Measurements from ENCODE around the gene USF3.
A peak's percentile ranks its signal among the peaks of the same experiment; 100 is the strongest.

USF3 gene

GRCh38 chr3:113607219-113607596, 89.2 kb downstream of the USF3 start:
- no peak overlapping the region for H3K4ac ChIP-seq (ENCODE audit: low read depth, low read length)
- no peaks in the 10 kb centered on the region for H3K27me3 ChIP-seq (ENCODE audit: insufficient read depth, low read length, poor library complexity)
- no peak overlapping the region for H3K23ac ChIP-seq (ENCODE audit: low read length)
- H3K36me3 ChIP-seq (ENCODE audit: control insufficient read depth, insufficient read depth, low read length): no peaks in the 10 kb centered on the region
- H3K18ac ChIP-seq (ENCODE audit: low read length): no peak overlapping the region
- DNase-seq: peak; percentile 26
- H3K4me3 ChIP-seq (ENCODE audit: low read length): no peak overlapping the region
- no peak overlapping the region for H2BK120ac ChIP-seq (ENCODE audit: low read depth, low read length)
- no peak overlapping the region for H3K56ac ChIP-seq (ENCODE audit: low read length)
- H3K4me1 ChIP-seq (ENCODE audit: control insufficient read depth, low read depth, low read length): peaks cover 2% of the 10 kb centered on the region
- H3K9ac ChIP-seq (ENCODE audit: low read length): no peak overlapping the region
- no peak overlapping the region for H2BK15ac ChIP-seq (replicated peaks; ENCODE audit: low read depth)
- no peak overlapping the region for H3K27ac ChIP-seq (ENCODE audit: low read depth, low read length)
- no CpG with 5 or more reads among the region's 5 CpGs for WGBS (ENCODE audit: extremely low coverage, insufficient coverage, low lambda C conversion rate)
- no peaks in the 10 kb centered on the region for H3K79me1 ChIP-seq (ENCODE audit: low read length)
- H2AK5ac ChIP-seq (ENCODE audit: low read length): no peak overlapping the region
- no peak overlapping the region for H3K4me2 ChIP-seq (ENCODE audit: low read length)
- no peak overlapping the region for H4K8ac ChIP-seq (ENCODE audit: low read depth, low read length)
- H2BK5ac ChIP-seq (ENCODE audit: low read length): no peak overlapping the region
- no peaks in the 10 kb centered on the region for H3K79me2 ChIP-seq (ENCODE audit: control insufficient read depth, insufficient read depth, low read length)
- H4K5ac ChIP-seq (ENCODE audit: low read length): no peak overlapping the region

GRCh38 chr3:113606539-113607218, 89.8 kb downstream of the USF3 start:
- Histone ChIP-seq H3K4me1 (ENCODE audit: control insufficient read depth, low read depth, low read length) (peaks cover 2% of the 10 kb centered on the region), H3K56ac (ENCODE audit: low read length) (no peak overlapping the region), H3K23ac (ENCODE audit: low read length) (no peak overlapping the region), H2BK15ac (replicated peaks; ENCODE audit: low read depth) (no peak overlapping the region), H2BK120ac (ENCODE audit: low read depth, low read length) (no peak overlapping the region), H3K9ac (ENCODE audit: low read length) (no peak overlapping the region), H2AK5ac (ENCODE audit: low read length) (no peak overlapping the region), H4K8ac (ENCODE audit: low read depth, low read length) (no peak overlapping the region), H3K79me1 (ENCODE audit: low read length) (no peaks in the 10 kb centered on the region), H3K27me3 (ENCODE audit: insufficient read depth, low read length, poor library complexity) (no peaks in the 10 kb centered on the region), H2BK5ac (ENCODE audit: low read length) (no peak overlapping the region), H3K18ac (ENCODE audit: low read length) (no peak overlapping the region), H3K36me3 (ENCODE audit: control insufficient read depth, insufficient read depth, low read length) (no peaks in the 10 kb centered on the region), H3K27ac (ENCODE audit: low read depth, low read length) (no peak overlapping the region), H3K79me2 (ENCODE audit: control insufficient read depth, insufficient read depth, low read length) (no peaks in the 10 kb centered on the region), H3K4me3 (ENCODE audit: low read length) (no peak overlapping the region), H3K4ac (ENCODE audit: low read depth, low read length) (no peak overlapping the region), H3K4me2 (ENCODE audit: low read length) (no peak overlapping the region), H4K5ac (ENCODE audit: low read length) (no peak overlapping the region)
- no CpG with 5 or more reads among the region's 8 CpGs for whole genome bisulfite sequencing (ENCODE audit: extremely low coverage, insufficient coverage, low lambda C conversion rate)
- peak; percentile 8 for DNase-seq

DNA sequence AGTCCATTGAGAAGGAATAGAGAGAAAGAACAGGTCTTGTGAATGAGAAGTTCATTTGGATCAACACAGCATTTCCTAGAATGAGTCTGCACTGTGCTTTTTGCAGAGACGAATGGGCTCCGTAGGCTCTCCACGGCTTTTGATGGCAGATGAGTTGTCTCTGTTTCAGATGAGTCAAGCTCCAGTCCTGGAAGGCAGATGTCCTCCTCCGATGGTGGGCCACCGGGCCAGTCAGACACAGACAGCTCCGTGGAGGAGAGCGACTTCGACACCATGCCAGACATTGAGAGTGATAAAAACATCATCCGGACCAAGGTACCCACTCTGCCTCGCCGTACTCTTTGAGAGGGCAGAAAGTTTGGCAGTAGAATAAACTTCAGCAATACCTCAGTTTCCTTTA, 93.6 kb downstream of the USF3 start:
- Histone ChIP-seq H3K27ac (ENCODE audit: low read depth, low read length) (no peak overlapping the region), H4K8ac (ENCODE audit: low read depth, low read length) (no peak overlapping the region), H2BK120ac (ENCODE audit: low read depth, low read length) (no peak overlapping the region), H2BK15ac (replicated peaks; ENCODE audit: low read depth) (no peak overlapping the region), H3K79me2 (ENCODE audit: control insufficient read depth, insufficient read depth, low read length) (no peaks in the 10 kb centered on the region), H3K4me2 (ENCODE audit: low read length) (no peak overlapping the region), H2AK5ac (ENCODE audit: low read length) (no peak overlapping the region), H3K23ac (ENCODE audit: low read length) (no peak overlapping the region), H3K56ac (ENCODE audit: low read length) (no peak overlapping the region), H3K36me3 (ENCODE audit: control insufficient read depth, insufficient read depth, low read length) (no peaks in the 10 kb centered on the region), H4K5ac (ENCODE audit: low read length) (no peak overlapping the region), H3K27me3 (ENCODE audit: insufficient read depth, low read length, poor library complexity) (no peaks in the 10 kb centered on the region), H2BK5ac (ENCODE audit: low read length) (no peak overlapping the region), H3K18ac (ENCODE audit: low read length) (no peak overlapping the region), H3K4me1 (ENCODE audit: control insufficient read depth, low read depth, low read length) (peaks cover 2% of the 10 kb centered on the region), H3K4me3 (ENCODE audit: low read length) (no peak overlapping the region), H3K79me1 (ENCODE audit: low read length) (no peaks in the 10 kb centered on the region), H3K4ac (ENCODE audit: low read depth, low read length) (no peak overlapping the region), H3K9ac (ENCODE audit: low read length) (no peak overlapping the region)
- DNase-seq: no peak
- WGBS (ENCODE audit: extremely low coverage, insufficient coverage, low lambda C conversion rate): no CpG with 5 or more reads among the region's 11 CpGs

GRCh38 chr3:113602256-113602655, 94.2 kb downstream of the USF3 start:
- no CpG with 5 or more reads among the region's 2 CpGs for WGBS (ENCODE audit: extremely low coverage, insufficient coverage, low lambda C conversion rate)
- H3K4me3 ChIP-seq (ENCODE audit: low read length): no peak overlapping the region
- no peak overlapping the region for H4K5ac ChIP-seq (ENCODE audit: low read length)
- H3K23ac ChIP-seq (ENCODE audit: low read length): no peak overlapping the region
- H4K8ac ChIP-seq (ENCODE audit: low read depth, low read length): no peak overlapping the region
- H3K4me2 ChIP-seq (ENCODE audit: low read length): no peak overlapping the region
- H3K9ac ChIP-seq (ENCODE audit: low read length): no peak overlapping the region
- no peak overlapping the region for H2BK5ac ChIP-seq (ENCODE audit: low read length)
- H3K27ac ChIP-seq (ENCODE audit: low read depth, low read length): no peak overlapping the region
- no peak overlapping the region for H3K4ac ChIP-seq (ENCODE audit: low read depth, low read length)
- H3K56ac ChIP-seq (ENCODE audit: low read length): no peak overlapping the region
- H3K27me3 ChIP-seq (ENCODE audit: insufficient read depth, low read length, poor library complexity): no peaks in the 10 kb centered on the region
- H3K36me3 ChIP-seq (ENCODE audit: control insufficient read depth, insufficient read depth, low read length): no peaks in the 10 kb centered on the region
- H3K79me2 ChIP-seq (ENCODE audit: control insufficient read depth, insufficient read depth, low read length): no peaks in the 10 kb centered on the region
- no peak for DNase-seq
- H3K4me1 ChIP-seq (ENCODE audit: control insufficient read depth, low read depth, low read length): no peaks in the 10 kb centered on the region
- H2BK120ac ChIP-seq (ENCODE audit: low read depth, low read length): no peak overlapping the region
- no peak overlapping the region for H2AK5ac ChIP-seq (ENCODE audit: low read length)
- no peak overlapping the region for H3K18ac ChIP-seq (ENCODE audit: low read length)
- no peaks in the 10 kb centered on the region for H3K79me1 ChIP-seq (ENCODE audit: low read length)
- no peak overlapping the region for H2BK15ac ChIP-seq (replicated peaks; ENCODE audit: low read depth)

DNA sequence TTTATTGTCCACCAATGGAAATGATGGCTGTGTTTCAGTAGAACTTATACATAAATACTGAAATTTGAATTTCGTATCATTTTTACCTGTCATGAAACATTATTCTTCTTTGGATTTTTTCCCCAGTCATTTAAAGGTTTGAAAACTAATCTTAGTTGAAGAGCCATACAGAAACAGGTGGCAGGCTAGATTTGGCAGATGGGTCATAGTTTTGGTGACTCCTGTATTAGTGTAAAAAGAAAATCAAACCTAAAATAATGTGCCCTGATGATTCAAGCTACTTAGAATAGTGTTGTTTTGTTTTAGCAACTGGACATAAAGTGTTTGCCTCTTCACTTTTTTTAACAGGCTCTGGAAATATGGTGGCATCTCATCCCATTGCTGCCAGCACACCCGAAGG, 95.2 kb downstream of the USF3 start:
- no peak overlapping the region for H3K4me3 ChIP-seq (ENCODE audit: low read length)
- H3K36me3 ChIP-seq (ENCODE audit: control insufficient read depth, insufficient read depth, low read length): no peaks in the 10 kb centered on the region
- no peak overlapping the region for H3K4me2 ChIP-seq (ENCODE audit: low read length)
- no peak overlapping the region for H2AK5ac ChIP-seq (ENCODE audit: low read length)
- no peak overlapping the region for H2BK120ac ChIP-seq (ENCODE audit: low read depth, low read length)
- WGBS (ENCODE audit: extremely low coverage, insufficient coverage, low lambda C conversion rate): no CpG with 5 or more reads among the region's 2 CpGs
- H3K27me3 ChIP-seq (ENCODE audit: insufficient read depth, low read length, poor library complexity): no peaks in the 10 kb centered on the region
- no peak overlapping the region for H4K8ac ChIP-seq (ENCODE audit: low read depth, low read length)
- DNase-seq: no peak
- no peak overlapping the region for H2BK15ac ChIP-seq (replicated peaks; ENCODE audit: low read depth)
- H3K27ac ChIP-seq (ENCODE audit: low read depth, low read length): no peak overlapping the region
- H2BK5ac ChIP-seq (ENCODE audit: low read length): no peak overlapping the region
- no peak overlapping the region for H4K5ac ChIP-seq (ENCODE audit: low read length)
- no peak overlapping the region for H3K56ac ChIP-seq (ENCODE audit: low read length)
- H3K23ac ChIP-seq (ENCODE audit: low read length): no peak overlapping the region
- H3K4me1 ChIP-seq (ENCODE audit: control insufficient read depth, low read depth, low read length): no peaks in the 10 kb centered on the region
- H3K9ac ChIP-seq (ENCODE audit: low read length): no peak overlapping the region
- H3K18ac ChIP-seq (ENCODE audit: low read length): no peak overlapping the region
- no peak overlapping the region for H3K4ac ChIP-seq (ENCODE audit: low read depth, low read length)
- no peaks in the 10 kb centered on the region for H3K79me1 ChIP-seq (ENCODE audit: low read length)
- H3K79me2 ChIP-seq (ENCODE audit: control insufficient read depth, insufficient read depth, low read length): no peaks in the 10 kb centered on the region
